Hepatocyte (in vitro differentiated cells): ENCODE data around the gene SLC1A3.

ENCODE experiments used
- EZH2 ChIP-seq: fragments of 200-600 bp; sonication (generic); IDR thresholded peaks from 2 replicates; pipeline ENCODE4 v1.6.1; 2016; ENCODE audit warnings: antibody characterized with exemption, mild to moderate bottlenecking, borderline replicate concordance
- EZH2phosphoT487 ChIP-seq: fragments of 200-600 bp; sonication (generic); IDR thresholded peaks from one replicate; pipeline ENCODE4 v1.6.1; 2018; ENCODE audit warnings: antibody characterized with exemption, mild to moderate bottlenecking, low read depth, moderate library complexity; ENCODE audit not compliant: unreplicated experiment, severe bottlenecking
- TF ChIP-seq, protein P1 (sequence below): fragments of 200-600 bp; sonication (generic); IDR thresholded peaks from 2 replicates; pipeline ENCODE4 v1.5.1; 2016; ENCODE audit warnings: antibody characterized with exemption, mild to moderate bottlenecking; ENCODE audit not compliant: poor library complexity

DNA sequence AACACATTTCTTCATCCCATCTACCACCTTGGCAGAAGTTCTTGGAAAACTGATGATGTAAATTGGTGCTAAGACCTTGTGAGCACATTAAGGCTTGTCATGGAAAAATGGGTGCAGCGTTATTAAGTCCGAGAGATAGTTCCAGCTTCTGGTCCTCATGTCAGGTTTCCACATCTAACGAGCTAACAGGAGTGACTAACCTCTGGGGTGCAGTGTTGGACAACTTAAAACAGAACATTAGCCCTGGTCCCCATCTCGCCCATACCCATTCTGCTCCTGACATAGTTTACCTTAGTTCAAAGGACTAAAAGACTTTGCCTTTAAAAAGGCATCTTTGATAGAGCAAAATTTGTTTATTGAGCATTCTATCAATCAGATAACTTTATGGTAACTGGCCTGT, 128.0 kb downstream of the SLC1A3 start:
- TF ChIP-seq, protein P1, sequence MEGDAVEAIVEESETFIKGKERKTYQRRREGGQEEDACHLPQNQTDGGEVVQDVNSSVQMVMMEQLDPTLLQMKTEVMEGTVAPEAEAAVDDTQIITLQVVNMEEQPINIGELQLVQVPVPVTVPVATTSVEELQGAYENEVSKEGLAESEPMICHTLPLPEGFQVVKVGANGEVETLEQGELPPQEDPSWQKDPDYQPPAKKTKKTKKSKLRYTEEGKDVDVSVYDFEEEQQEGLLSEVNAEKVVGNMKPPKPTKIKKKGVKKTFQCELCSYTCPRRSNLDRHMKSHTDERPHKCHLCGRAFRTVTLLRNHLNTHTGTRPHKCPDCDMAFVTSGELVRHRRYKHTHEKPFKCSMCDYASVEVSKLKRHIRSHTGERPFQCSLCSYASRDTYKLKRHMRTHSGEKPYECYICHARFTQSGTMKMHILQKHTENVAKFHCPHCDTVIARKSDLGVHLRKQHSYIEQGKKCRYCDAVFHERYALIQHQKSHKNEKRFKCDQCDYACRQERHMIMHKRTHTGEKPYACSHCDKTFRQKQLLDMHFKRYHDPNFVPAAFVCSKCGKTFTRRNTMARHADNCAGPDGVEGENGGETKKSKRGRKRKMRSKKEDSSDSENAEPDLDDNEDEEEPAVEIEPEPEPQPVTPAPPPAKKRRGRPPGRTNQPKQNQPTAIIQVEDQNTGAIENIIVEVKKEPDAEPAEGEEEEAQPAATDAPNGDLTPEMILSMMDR = peak; percentile 39
- TF ChIP-seq EZH2phosphoT487 = no peak
- no peak for TF ChIP-seq EZH2
